ENCODE data around the gene PCDH8. TPM values are rescaled to one million over a fixed set of nuclear protein-coding genes. Genes with fewer than 3 reads are reported as not detected.

The PCDH8 gene
- total RNA-seq, 4 donors from 2014 or later: not detected

DNA sequence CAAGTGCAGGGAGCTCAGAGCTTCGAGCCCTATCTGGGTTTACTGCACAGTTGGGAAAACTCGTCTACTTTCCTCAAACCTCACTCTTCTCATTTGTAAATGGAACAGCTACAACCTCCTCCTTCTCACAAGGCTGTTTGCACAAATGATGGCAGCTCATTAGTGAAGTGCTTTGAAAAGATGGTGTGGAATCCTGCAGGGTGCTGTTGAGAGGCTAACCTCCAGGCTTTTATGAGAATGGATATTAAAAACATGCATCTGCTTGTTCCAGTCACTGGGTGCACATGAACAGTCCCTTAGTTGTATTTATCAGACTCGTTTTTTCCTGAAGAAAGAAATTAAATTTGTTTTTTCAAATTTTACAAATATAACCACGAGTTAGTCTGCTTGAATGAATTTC is 36.6 kb downstream of the PCDH8 start:
- peaks cover 0 to 5% (median 0%) of the 10 kb centered on the region in 4 donors for H3K4me1 ChIP-seq
- H3K9me3 ChIP-seq: no peaks in the 10 kb centered on the region
- H3K27me3 ChIP-seq: no peaks in the 10 kb centered on the region
- no peak for DNase-seq
- TF ChIP-seq CTCF (IDR thresholded peaks at IDR 0.05): no peak
- no peak for TF ChIP-seq POLR2A (IDR thresholded peaks at IDR 0.05)
- H3K4me3 ChIP-seq: no peak overlapping the region
- H3K36me3 ChIP-seq: no peaks in the 10 kb centered on the region
- H3K27ac ChIP-seq: no peak overlapping the region

DNA sequence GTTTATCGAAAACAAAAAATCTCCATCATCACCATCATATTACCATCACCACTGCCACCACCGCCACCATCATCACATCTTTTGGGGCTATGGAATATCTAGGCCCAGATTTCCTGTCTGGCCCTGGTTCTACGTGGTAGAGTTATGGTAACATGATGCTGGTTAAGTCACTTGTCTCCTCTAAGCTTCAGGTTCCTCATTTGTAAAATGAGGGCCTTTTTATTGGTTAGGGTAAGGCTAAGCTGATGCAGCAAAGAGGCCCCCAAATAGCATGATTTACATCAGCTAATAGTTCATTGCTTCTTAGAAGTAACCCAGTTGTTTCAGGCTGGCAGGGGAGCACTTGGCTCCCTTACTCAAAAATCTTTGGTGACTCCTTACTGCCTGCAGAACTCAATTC is 37.9 kb downstream of the PCDH8 start:
- H3K4me3 ChIP-seq: no peak overlapping the region
- H3K36me3 ChIP-seq: no peaks in the 10 kb centered on the region
- TF ChIP-seq CTCF (IDR thresholded peaks at IDR 0.05) (no peak), POLR2A (IDR thresholded peaks at IDR 0.05) (no peak)
- no peak overlapping the region for H3K27ac ChIP-seq
- peaks cover 0 to 5% (median 0%) of the 10 kb centered on the region in 4 donors for H3K4me1 ChIP-seq
- no peaks in the 10 kb centered on the region for H3K9me3 ChIP-seq
- no peaks in the 10 kb centered on the region for H3K27me3 ChIP-seq
- no peak for DNase-seq

DNA sequence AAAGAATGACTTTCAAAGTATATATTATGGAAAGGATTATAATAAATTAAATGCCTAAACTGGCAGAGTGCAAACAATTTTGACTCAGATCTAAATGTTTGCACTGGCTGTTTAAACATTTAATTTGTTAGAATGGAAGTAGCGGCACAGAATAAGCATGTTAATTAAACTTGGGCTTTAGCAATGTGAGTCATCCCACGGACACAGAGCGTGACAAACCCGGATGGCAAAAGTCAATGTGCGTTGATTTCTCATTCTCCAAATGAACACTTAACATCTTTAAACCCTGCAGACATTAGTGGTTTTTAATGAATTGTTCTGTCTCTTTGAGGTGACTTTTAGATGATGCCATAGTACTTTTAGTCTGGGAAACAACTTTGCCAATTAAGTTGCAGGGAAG is 38.4 kb downstream of the PCDH8 start:
- Histone ChIP-seq H3K4me3 (no peak overlapping the region), H3K27ac (no peak overlapping the region), H3K4me1 (peaks cover 0 to 5% (median 0%) of the 10 kb centered on the region in 4 donors), H3K9me3 (no peaks in the 10 kb centered on the region), H3K36me3 (no peaks in the 10 kb centered on the region), H3K27me3 (no peaks in the 10 kb centered on the region)
- DNase-seq: no peak
- TF ChIP-seq CTCF (IDR thresholded peaks at IDR 0.05) (no peak), POLR2A (IDR thresholded peaks at IDR 0.05) (no peak)

GRCh38 chr13:52809310-52809769 is 39.1 kb downstream of the PCDH8 start:
- Histone ChIP-seq H3K27ac (no peak overlapping the region), H3K9me3 (no peaks in the 10 kb centered on the region), H3K36me3 (no peaks in the 10 kb centered on the region), H3K27me3 (no peaks in the 10 kb centered on the region), H3K4me3 (no peak overlapping the region), H3K4me1 (peaks cover 0 to 5% (median 0%) of the 10 kb centered on the region in 4 donors)
- DNase-seq: peak; percentile 23 to 67 (median 53)
- no peak for TF ChIP-seq POLR2A (IDR thresholded peaks at IDR 0.05)
- TF ChIP-seq CTCF (IDR thresholded peaks at IDR 0.05): peak in 5 of 6 experiments; percentile 8 to 60 (median 46)

DNA sequence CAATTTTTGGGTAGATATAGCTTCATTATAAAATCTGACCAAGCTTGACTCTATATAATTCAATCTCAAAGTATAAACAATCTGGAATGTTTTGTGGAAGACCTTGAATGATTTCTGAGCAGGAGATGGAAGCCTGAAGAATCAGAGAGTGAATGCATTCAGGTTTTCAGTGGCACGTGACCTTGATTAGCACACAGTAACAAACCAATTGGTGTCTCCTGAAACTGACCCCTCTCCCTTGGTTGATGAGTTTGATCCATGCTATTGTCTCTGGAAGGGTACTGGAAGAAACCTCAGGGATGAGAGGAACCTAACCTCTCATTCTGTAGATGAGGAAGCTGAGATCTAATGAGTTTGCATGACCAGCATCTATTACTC is 39.6 kb downstream of the PCDH8 start:
- H3K27ac ChIP-seq: no peak overlapping the region
- no peak for DNase-seq
- H3K27me3 ChIP-seq: no peaks in the 10 kb centered on the region
- no peak overlapping the region for H3K4me3 ChIP-seq
- peaks cover 0 to 5% (median 0%) of the 10 kb centered on the region in 4 donors for H3K4me1 ChIP-seq
- H3K9me3 ChIP-seq: no peaks in the 10 kb centered on the region
- no peaks in the 10 kb centered on the region for H3K36me3 ChIP-seq
- no peak for TF ChIP-seq CTCF (IDR thresholded peaks at IDR 0.05)
- TF ChIP-seq POLR2A (IDR thresholded peaks at IDR 0.05): no peak

- H3K27me3 ChIP-seq: no peaks in the 10 kb centered on the region
- H3K4me1 ChIP-seq: peaks cover 0 to 5% (median 0%) of the 10 kb centered on the region in 4 donors
- no peak for DNase-seq
- no peaks in the 10 kb centered on the region for H3K9me3 ChIP-seq
- no peak overlapping the region for H3K4me3 ChIP-seq
- H3K36me3 ChIP-seq: no peaks in the 10 kb centered on the region
- no peak overlapping the region for H3K27ac ChIP-seq
- TF ChIP-seq CTCF (IDR thresholded peaks at IDR 0.05) (no peak), POLR2A (IDR thresholded peaks at IDR 0.05) (no peak)
Measured at GRCh38 chr13:52806029-52806428, 42.4 kb downstream of the PCDH8 start.
